Stimulated activated naive CD8-positive, alpha-beta T cell treated with anti-CD3 and anti-CD28 coated beads, Interleukin-15, Interleukin-2, amounts not matched to agents 100 U/mL and 50 U/mL, for 24 hours (primary cell): Measurements from ENCODE around the gene RPL37A.

Experiments
- ATAC-seq: fragments of 150-1000 bp; cut with Tn5 transposase; one replicate; pipeline ENCODE4 v1.10.0; 2021
- DNase-seq: peaks from one replicate; pipeline ENCODE4 v3.0.0; 2021

The RPL37A gene

GRCh38 chr2:216548901-216549331, 50.3 kb downstream of the RPL37A start:
- ATAC-seq (no peak), DNase-seq (no peak)

- DNase-seq: no peak
Observed at GRCh38 chr2:216549926-216550690, 51.5 kb downstream of the RPL37A start.

GRCh38 chr2:216551234-216552068, 52.8 kb downstream of the RPL37A start:
- ATAC-seq: no peak
- no peak for DNase-seq

More at GRCh38 chr2:216549926-216550690, 51.5 kb downstream of the RPL37A start:
- no peak for ATAC-seq

- ATAC-seq (no peak), DNase-seq (no peak)
Observed at GRCh38 chr2:216553093-216553478, 54.4 kb downstream of the RPL37A start.
